CD14-positive monocyte (primary cell): ENCODE measurements around the gene CCDC51. TPM values are rescaled to one million over a fixed set of nuclear protein-coding genes. Genes with fewer than 3 reads are reported as not detected.

ENCODE experiments used
- DNase-seq, 3 donors: peaks; one replicate each; pipeline ENCODE4 v3.0.0-alpha.2; 2011 to 2022
- H2AFZ ChIP-seq: 2 replicates; pipeline ENCODE4 v1.6.0; 2012; ENCODE audit warnings: mild to moderate bottlenecking, low read depth, low read length, inconsistent platforms; ENCODE audit not compliant: insufficient read depth, poor library complexity, severe bottlenecking
- H3K27ac ChIP-seq, 2 donors: 1 replicate in 1 of 2; 2 replicates in 1 of 2; pipeline ENCODE4 v1.5.1; 2012 to 2013; ENCODE audit warnings: low read length in 2 of 2, control low read depth in 1 of 2, inconsistent platforms in 1 of 2, low read depth in 1 of 2, mild to moderate bottlenecking in 1 of 2
- H3K27me3 ChIP-seq, 2 donors: one replicate each; pipeline versions ENCODE4 v1.6.0 to v1.6.1; 2011 to 2013; ENCODE audit warnings: low read length in 2 of 2; ENCODE audit not compliant: control insufficient read depth in 2 of 2, insufficient read depth in 2 of 2
- H3K36me3 ChIP-seq, 2 donors: replicated peaks in 1 of 2; 1 replicate in 1 of 2; 2 replicates in 1 of 2; pipeline versions ENCODE4 v1.5.1 to v1.6.1; 2012 to 2013; ENCODE audit warnings: low read length in 2 of 2, control low read depth in 1 of 2, inconsistent platforms in 1 of 2, mild to moderate bottlenecking in 1 of 2; ENCODE audit not compliant: insufficient read depth in 2 of 2, control insufficient read depth in 1 of 2
- H3K4me1 ChIP-seq, 2 donors: 1 replicate in 1 of 2; 2 replicates in 1 of 2; pipeline versions ENCODE4 v1.5.1 to v1.6.1; 2012 to 2013; ENCODE audit warnings: low read length in 2 of 2, control low read depth in 1 of 2, inconsistent platforms in 1 of 2, mild to moderate bottlenecking in 1 of 2, moderate library complexity in 1 of 2; ENCODE audit not compliant: insufficient read depth in 2 of 2, control insufficient read depth in 1 of 2
- H3K4me2 ChIP-seq: replicated peaks from 2 replicates; pipeline ENCODE3; 2012; ENCODE audit warnings: low read length, moderate library complexity, mild to moderate bottlenecking; ENCODE audit not compliant: poor library complexity, severe bottlenecking; ENCODE audit errors: extremely low read depth
- H3K4me3 ChIP-seq, 3 experiments: fragments of 200-600 bp in 1 of 3; sonication (generic) in 1 of 3; replicated peaks in 1 of 3; 1 replicate in 2 of 3; 2 replicates in 1 of 3; pipeline ENCODE4 v1.5.1; 2011 to 2013; ENCODE audit warnings: low read length in 3 of 3, mild to moderate bottlenecking in 3 of 3, control low read depth in 2 of 3, low read depth in 2 of 3, inconsistent platforms in 1 of 3, moderate library complexity in 1 of 3
- H3K79me2 ChIP-seq: 2 replicates; pipeline ENCODE4 v1.6.0; 2012; ENCODE audit warnings: mild to moderate bottlenecking, control low read depth, inconsistent platforms, low read length, moderate library complexity; ENCODE audit not compliant: insufficient read depth
- H3K9ac ChIP-seq: 2 replicates; pipeline ENCODE4 v1.6.0; 2017; ENCODE audit warnings: low read length, mild to moderate bottlenecking; ENCODE audit not compliant: insufficient read depth, poor library complexity, severe bottlenecking
- H3K9me3 ChIP-seq, 2 donors: replicated peaks in 1 of 2; 1 replicate in 1 of 2; 2 replicates in 1 of 2; pipeline versions ENCODE4 v1.5.1 to v1.6.1; 2012 to 2013; ENCODE audit warnings: low read length in 2 of 2, control low read depth in 1 of 2; ENCODE audit not compliant: control insufficient read depth in 1 of 2, insufficient read depth in 1 of 2
- H4K20me1 ChIP-seq: 2 replicates; pipeline ENCODE4 v1.6.0; 2012; ENCODE audit warnings: mild to moderate bottlenecking, low read length, control low read depth, moderate library complexity; ENCODE audit not compliant: insufficient read depth
- H3K27ac Mint-ChIP-seq, 7 donors: one replicate each; pipeline ENCODE4 v1.8.0; 2020; ENCODE audit warnings: mild to moderate bottlenecking in 7 of 7, mixed read lengths in 7 of 7, moderate library complexity in 6 of 7, inconsistent platforms in 2 of 7
- H3K27me3 Mint-ChIP-seq, 3 donors: one replicate each; pipeline ENCODE4 v1.8.0; 2021 to 2022; ENCODE audit warnings: low read depth in 3 of 3, mild to moderate bottlenecking in 3 of 3, mixed read lengths in 3 of 3, moderate library complexity in 3 of 3, inconsistent platforms in 1 of 3
- H3K36me3 Mint-ChIP-seq, 2 donors: one replicate each; pipeline ENCODE4 v1.8.0; 2020; ENCODE audit warnings: mixed read lengths in 2 of 2, inconsistent platforms in 1 of 2, mild to moderate bottlenecking in 1 of 2
- H3K4me1 Mint-ChIP-seq: one replicate; pipeline ENCODE4 v1.8.0; 2020; ENCODE audit warnings: mild to moderate bottlenecking, mixed read lengths
- H3K4me3 Mint-ChIP-seq, 2 donors: one replicate each; pipeline ENCODE4 v1.8.0; 2020; ENCODE audit warnings: mild to moderate bottlenecking in 2 of 2, mixed read lengths in 2 of 2, moderate library complexity in 1 of 2
- H3K9me3 Mint-ChIP-seq, 7 donors: one replicate each; pipeline ENCODE4 v1.8.0; 2020 to 2022; ENCODE audit warnings: mixed read lengths in 7 of 7, mild to moderate bottlenecking in 6 of 7, moderate library complexity in 6 of 7, inconsistent platforms in 2 of 7
- CTCF ChIP-seq: fragments of 200-600 bp; IDR thresholded peaks from one replicate; pipeline ENCODE4 v1.8.0; 2022; ENCODE audit warnings: antibody characterized with exemption, mild to moderate bottlenecking
- WGBS: methylation state at CpG from one replicate; pipeline ENCODE4 v1.1.5; 2013; ENCODE audit warnings: missing lambda C conversion rate; ENCODE audit not compliant: insufficient coverage; 5-methylcytosine and 5-hydroxymethylcytosine counted together
- intact Hi-C, 2 donors: fragments of 100-400 bp; cut with micrococcal nuclease; formaldehyde crosslinking; loops; one replicate each; pipeline versions ENCODE4 v1.15.0 to v1.15.1; 2023
- polyA plus RNA-seq, 3 donors: library from polyadenylated mRNA; depleted of rRNA in 1 of 3; unstranded in 2 of 3; stranded (reverse) in 1 of 3; fragments of 300-500 nt in 2 of 3; fragments of >200 nt in 1 of 3; fragmentation: Illumina TruSeq in 2 of 3; gene quantifications; 1 replicate in 2 of 3; 2 replicates in 1 of 3; pipeline ENCODE4 v1.2.3, GENCODE V29; 2012 to 2021

Gene CCDC51
- polyA plus RNA-seq, 3 donors = 3.6 to 5.9 (median 5.4) TPM

- H3K4me3 ChIP-seq = no peak overlapping the region
- H3K9me3 ChIP-seq = no peaks in the 10 kb centered on the region
- H3K4me2 ChIP-seq = no peak overlapping the region
- H3K4me1 ChIP-seq = no peaks in the 10 kb centered on the region
- 97% methylated on average over 20 of the region's 24 CpGs for WGBS
- H3K9me3 Mint-ChIP-seq = peaks cover 0 to 2% (median 0%) of the 10 kb centered on the region in 7 donors
- intact Hi-C loops = no loop called here
- no peaks in the 10 kb centered on the region for H4K20me1 ChIP-seq
- no peak for TF ChIP-seq CTCF
- no peak overlapping the region for H3K27ac Mint-ChIP-seq
- H3K79me2 ChIP-seq = no peaks in the 10 kb centered on the region
- DNase-seq = no peak
- no peak overlapping the region for H3K9ac ChIP-seq
- H3K36me3 Mint-ChIP-seq = no peaks in the 10 kb centered on the region
- H3K4me1 Mint-ChIP-seq = no peaks in the 10 kb centered on the region
- no peaks in the 10 kb centered on the region for H3K36me3 ChIP-seq
- H2AFZ ChIP-seq = no peak overlapping the region
- no peak overlapping the region for H3K27ac ChIP-seq
- no peak overlapping the region for H3K4me3 Mint-ChIP-seq
- peaks cover 0 to 3% (median 0%) of the 10 kb centered on the region in 3 donors for H3K27me3 Mint-ChIP-seq
- no peaks in the 10 kb centered on the region for H3K27me3 ChIP-seq
These were observed 24.5 kb downstream of the CCDC51 start for GRCh38 chr3:48415251-48415953.

- Mint-ChIP-seq H3K27ac (peak overlapping the region in 1 of 7 donors; percentile 79), H3K9me3 (peaks cover 0 to 2% (median 0%) of the 10 kb centered on the region in 7 donors)
These were observed 25.3 kb downstream of the CCDC51 start for GRCh38 chr3:48414376-48415250.

More at GRCh38 chr3:48414376-48415250, 25.3 kb downstream of the CCDC51 start:
- no peaks in the 10 kb centered on the region for H3K4me1 ChIP-seq
- no peak overlapping the region for H3K4me3 Mint-ChIP-seq
- no peaks in the 10 kb centered on the region for H3K4me1 Mint-ChIP-seq
- H4K20me1 ChIP-seq = no peaks in the 10 kb centered on the region
- no peak overlapping the region for H3K4me2 ChIP-seq
- H2AFZ ChIP-seq = no peak overlapping the region
- no peak for DNase-seq
- no peaks in the 10 kb centered on the region for H3K79me2 ChIP-seq
- WGBS = 97% methylated on average over 22 of the region's 25 CpGs
- H3K27me3 Mint-ChIP-seq = peaks cover 0 to 3% (median 0%) of the 10 kb centered on the region in 3 donors
- H3K9ac ChIP-seq = no peak overlapping the region
- H3K4me3 ChIP-seq = no peak overlapping the region
- TF ChIP-seq CTCF = no peak
- intact Hi-C loops = no loop called here
- no peaks in the 10 kb centered on the region for H3K9me3 ChIP-seq
- H3K36me3 Mint-ChIP-seq = no peaks in the 10 kb centered on the region
- H3K36me3 ChIP-seq = no peaks in the 10 kb centered on the region
- no peak overlapping the region for H3K27ac ChIP-seq
- no peaks in the 10 kb centered on the region for H3K27me3 ChIP-seq
